Esophagus squamous epithelium (tissue), 5 donors: ENCODE measurements around the gene TMEM255B. TPM values are rescaled to one million over a fixed set of nuclear protein-coding genes. Genes with fewer than 3 reads are reported as not detected.

Experiments used
- DNase-seq: peaks from one replicate; lab custom pipeline; 2025; lab: John Stamatoyannopoulos, UW
- H3K27ac ChIP-seq, 4 donors: fragments of 200-600 bp; sonication (generic); one replicate each; pipeline ENCODE4 v1.5.1; 2016 to 2019; ENCODE audit warnings: mild to moderate bottlenecking in 1 of 4
- H3K27me3 ChIP-seq, 4 donors: fragments of 200-600 bp; sonication (generic); 1 replicate in 3 of 4; 2 replicates in 1 of 4; pipeline versions ENCODE4 v1.5.1 to v1.6.0; 2017 to 2021; ENCODE audit warnings: antibody characterized with exemption in 1 of 4
- H3K36me3 ChIP-seq, 3 donors: fragments of 200-600 bp; sonication (generic); one replicate each; pipeline ENCODE4 v1.5.1; 2016 to 2019
- H3K4me1 ChIP-seq, 3 donors: fragments of 200-600 bp; sonication (generic); one replicate each; pipeline ENCODE4 v1.5.1; 2017 to 2019
- H3K4me3 ChIP-seq, 4 donors: fragments of 200-600 bp; sonication (generic); 1 replicate in 3 of 4; 2 replicates in 1 of 4; pipeline ENCODE4 v1.5.1; 2016 to 2019; ENCODE audit warnings: mild to moderate bottlenecking in 2 of 4, moderate library complexity in 1 of 4
- H3K9me3 ChIP-seq, 3 donors: fragments of 200-600 bp; sonication (generic); one replicate each; pipeline ENCODE4 v1.5.1; 2016 to 2019
- POLR2A ChIP-seq, 4 donors: fragments of 450-650 bp; IDR thresholded peaks; one replicate each; pipeline ENCODE4 v1.6.1; 2017; ENCODE audit warnings: antibody characterized with exemption in 4 of 4, mild to moderate bottlenecking in 4 of 4, moderate library complexity in 3 of 4
- WGBS, 2 donors: methylation state at CpG; one replicate each; pipeline ENCODE4 v1.1.5; 2018; 5-methylcytosine and 5-hydroxymethylcytosine counted together
- intact Hi-C: fragments of 100-400 bp; cut with DNase I; formaldehyde crosslinking; loops from one replicate; pipeline ENCODE4 v1.15.0; 2022
- total RNA-seq, 4 donors: library from RNA; depleted of rRNA; stranded (reverse); fragments of >200 nt; gene quantifications; one replicate each; pipeline ENCODE4 v1.1.0, GENCODE V29; 2016
- TF ChIP-seq, protein P1 (sequence below), 6 experiments: fragments of 450-650 bp in 4 of 6; fragments of 200-600 bp in 2 of 6; sonication (generic) in 2 of 6; IDR thresholded peaks; one replicate each; pipeline ENCODE4 v1.5.1; 2016 to 2019; ENCODE audit warnings: antibody characterized with exemption in 6 of 6, mild to moderate bottlenecking in 4 of 6, moderate library complexity in 4 of 6
- donor health status: DM: yes; HTN: yes; CAD: no.

The TMEM255B gene
- total RNA-seq, 4 donors from 2014 or later, result 0.30 to 9.2 (median 3.2) TPM; not detected in 1

DNA sequence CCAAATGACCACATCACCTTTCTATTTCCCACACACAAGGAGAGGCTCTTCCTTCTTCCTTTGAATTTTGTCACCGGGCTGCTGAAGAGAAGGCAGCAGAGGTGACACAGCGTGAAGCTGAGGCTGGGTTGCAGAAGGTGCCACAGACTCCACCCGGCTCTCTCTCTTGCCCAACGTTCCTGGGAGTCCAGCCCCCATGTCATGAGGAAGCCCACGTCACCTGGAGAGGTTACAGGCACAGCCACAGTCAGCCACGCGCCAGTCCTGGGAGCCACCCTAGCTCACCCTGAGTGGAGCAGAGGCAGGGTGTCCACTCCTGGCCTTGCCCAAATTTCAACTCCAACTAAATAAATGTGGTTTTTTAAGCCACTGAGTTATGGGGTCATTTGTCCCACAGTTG, 4.8 kb upstream of the TMEM255B start:
- intact Hi-C loops, result no loop called here
- no peak overlapping the region for H3K27ac ChIP-seq
- no peaks in the 10 kb centered on the region for H3K36me3 ChIP-seq
- peaks cover 4 to 11% (median 8%) of the 10 kb centered on the region in 3 donors for H3K4me1 ChIP-seq
- no peak for DNase-seq
- no peaks in the 10 kb centered on the region for H3K9me3 ChIP-seq
- WGBS, 2 donors, result 68 to 77% methylated on average over 5 of the region's 7 CpGs
- H3K27me3 ChIP-seq, result peaks cover 0 to 18% (median 0%) of the 10 kb centered on the region in 4 donors
- TF ChIP-seq POLR2A (IDR thresholded peaks at IDR 0.05), result no peak
- TF ChIP-seq, protein P1, sequence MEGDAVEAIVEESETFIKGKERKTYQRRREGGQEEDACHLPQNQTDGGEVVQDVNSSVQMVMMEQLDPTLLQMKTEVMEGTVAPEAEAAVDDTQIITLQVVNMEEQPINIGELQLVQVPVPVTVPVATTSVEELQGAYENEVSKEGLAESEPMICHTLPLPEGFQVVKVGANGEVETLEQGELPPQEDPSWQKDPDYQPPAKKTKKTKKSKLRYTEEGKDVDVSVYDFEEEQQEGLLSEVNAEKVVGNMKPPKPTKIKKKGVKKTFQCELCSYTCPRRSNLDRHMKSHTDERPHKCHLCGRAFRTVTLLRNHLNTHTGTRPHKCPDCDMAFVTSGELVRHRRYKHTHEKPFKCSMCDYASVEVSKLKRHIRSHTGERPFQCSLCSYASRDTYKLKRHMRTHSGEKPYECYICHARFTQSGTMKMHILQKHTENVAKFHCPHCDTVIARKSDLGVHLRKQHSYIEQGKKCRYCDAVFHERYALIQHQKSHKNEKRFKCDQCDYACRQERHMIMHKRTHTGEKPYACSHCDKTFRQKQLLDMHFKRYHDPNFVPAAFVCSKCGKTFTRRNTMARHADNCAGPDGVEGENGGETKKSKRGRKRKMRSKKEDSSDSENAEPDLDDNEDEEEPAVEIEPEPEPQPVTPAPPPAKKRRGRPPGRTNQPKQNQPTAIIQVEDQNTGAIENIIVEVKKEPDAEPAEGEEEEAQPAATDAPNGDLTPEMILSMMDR (IDR thresholded peaks at IDR 0.05), result no peak
- no peak overlapping the region for H3K4me3 ChIP-seq

DNA sequence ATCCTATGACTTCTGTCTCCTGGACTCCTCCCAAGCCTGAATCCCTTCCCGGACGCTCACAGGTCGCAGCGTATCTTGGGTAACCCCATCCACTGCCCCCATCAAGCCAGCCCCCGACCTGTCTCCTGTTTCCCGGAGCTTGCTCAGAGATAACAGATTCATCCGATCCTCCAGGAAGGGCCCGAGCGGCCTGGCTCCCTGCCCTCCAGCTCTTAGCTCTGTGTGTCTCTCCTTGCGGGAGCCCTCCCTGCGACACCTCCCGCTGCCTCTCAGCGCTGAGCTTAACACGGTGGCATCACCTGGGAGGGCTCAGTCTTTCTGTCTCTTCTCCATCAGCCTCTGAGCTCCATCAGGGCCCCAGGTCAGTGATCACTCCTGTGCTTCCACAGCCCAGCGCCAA, 4.3 kb upstream of the TMEM255B start:
- Histone ChIP-seq H3K9me3 (no peaks in the 10 kb centered on the region), H3K27me3 (peaks cover 0 to 22% (median 0%) of the 10 kb centered on the region in 4 donors), H3K36me3 (no peaks in the 10 kb centered on the region), H3K4me1 (peaks cover 4 to 16% (median 10%) of the 10 kb centered on the region in 3 donors), H3K27ac (no peak overlapping the region), H3K4me3 (no peak overlapping the region)
- no peak for TF ChIP-seq POLR2A (IDR thresholded peaks at IDR 0.05)
- TF ChIP-seq, protein P1 (IDR thresholded peaks at IDR 0.05), result no peak
- WGBS, 2 donors, result 76 to 88% methylated on average over 13 of the region's 15 CpGs
- intact Hi-C loops, result no loop called here
- no peak for DNase-seq

- Histone ChIP-seq H3K4me1 (peaks cover 4 to 22% (median 14%) of the 10 kb centered on the region in 3 donors), H3K27ac (no peak overlapping the region), H3K4me3 (no peak overlapping the region), H3K36me3 (no peaks in the 10 kb centered on the region), H3K9me3 (no peaks in the 10 kb centered on the region), H3K27me3 (peaks cover 0 to 41% (median 0%) of the 10 kb centered on the region in 4 donors)
- no peak for DNase-seq
- intact Hi-C loops, result no loop called here
- TF ChIP-seq, protein P1 (IDR thresholded peaks at IDR 0.05), result no peak
- TF ChIP-seq POLR2A (IDR thresholded peaks at IDR 0.05), result no peak
- 76 to 83% methylated on average over 20 of the region's 20 CpGs for WGBS, 2 donors
Observed at GRCh38 chr13:113756441-113757097, 2.5 kb upstream of the TMEM255B start.

GRCh38 chr13:113759525-113760137, 605 bp downstream of the TMEM255B start:
- no peaks in the 10 kb centered on the region for H3K9me3 ChIP-seq
- no peak for DNase-seq
- H3K36me3 ChIP-seq, result no peaks in the 10 kb centered on the region
- peak overlapping the region; percentile 50 to 78 (median 66) for H3K4me3 ChIP-seq
- TF ChIP-seq, protein P1 (IDR thresholded peaks at IDR 0.05), result no peak
- no peak for TF ChIP-seq POLR2A (IDR thresholded peaks at IDR 0.05)
- H3K4me1 ChIP-seq, result peaks cover 4 to 22% (median 14%) of the 10 kb centered on the region in 3 donors
- H3K27ac ChIP-seq, result peak overlapping the region; percentile 74 to 86 (median 84)
- WGBS, 2 donors, result 2 to 6% methylated on average over 17 to 23 of the region's 26 CpGs
- H3K27me3 ChIP-seq, result peaks cover 0 to 50% (median 0%) of the 10 kb centered on the region in 4 donors
- intact Hi-C loops, result no loop called here

- intact Hi-C loops, result no loop called here
- no peak for DNase-seq
- Histone ChIP-seq H3K9me3 (no peaks in the 10 kb centered on the region), H3K27ac (no peak overlapping the region), H3K27me3 (peaks cover 0 to 43% (median 0%) of the 10 kb centered on the region in 4 donors), H3K4me3 (peak overlapping the region in 1 of 4 donors; percentile 69), H3K36me3 (no peaks in the 10 kb centered on the region), H3K4me1 (peaks cover 4 to 25% (median 14%) of the 10 kb centered on the region in 3 donors)
- no peak for TF ChIP-seq POLR2A (IDR thresholded peaks at IDR 0.05)
- TF ChIP-seq, protein P1 (IDR thresholded peaks at IDR 0.05), result no peak
- WGBS, 2 donors, result 68 to 89% methylated on average over 1 to 4 of the region's 7 CpGs
Observed at GRCh38 chr13:113761136-113761535, 2.1 kb downstream of the TMEM255B start.
